Cortex of kidney (tissue), 1 donor: ENCODE data around the gene DDR2.

Experiments
- DNase-seq: peaks from one replicate; lab custom pipeline; 2025; lab: John Stamatoyannopoulos, UW

DDR2 gene

GRCh38 chr1:162672622-162673260 is 40.5 kb downstream of the DDR2 start:
- DNase-seq, result no peak

DNA sequence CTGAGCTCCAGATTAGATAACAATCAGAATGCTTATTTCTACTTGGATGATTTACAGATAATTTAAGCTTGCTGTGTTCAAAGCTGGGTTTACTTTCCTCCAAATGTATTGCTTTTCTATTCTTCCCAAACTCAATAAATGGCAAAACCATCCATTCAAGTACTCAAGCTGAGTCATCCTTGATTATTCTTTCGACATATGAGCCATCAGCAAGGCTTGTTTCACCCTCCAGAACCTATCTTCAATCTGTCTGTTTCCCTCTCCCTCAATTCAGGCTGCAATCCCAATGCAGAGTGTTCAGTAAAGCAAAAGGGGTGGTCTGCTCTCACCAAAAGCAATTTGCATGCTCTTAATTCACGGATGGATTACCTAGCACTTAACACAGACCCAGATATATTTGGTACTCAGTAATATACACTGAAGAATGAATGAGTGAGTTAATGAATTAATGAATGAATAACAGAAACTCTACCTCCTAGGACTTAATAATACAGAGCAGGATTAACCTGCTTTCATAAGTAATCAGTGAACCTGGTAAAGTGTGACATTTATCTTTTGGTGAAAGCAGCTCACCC is 41.9 kb downstream of the DDR2 start:
- no peak for DNase-seq

GRCh38 chr1:162676087-162676486 is 43.8 kb downstream of the DDR2 start:
- no peak for DNase-seq

GRCh38 chr1:162676750-162677149 is 44.5 kb downstream of the DDR2 start:
- no peak for DNase-seq

DNA sequence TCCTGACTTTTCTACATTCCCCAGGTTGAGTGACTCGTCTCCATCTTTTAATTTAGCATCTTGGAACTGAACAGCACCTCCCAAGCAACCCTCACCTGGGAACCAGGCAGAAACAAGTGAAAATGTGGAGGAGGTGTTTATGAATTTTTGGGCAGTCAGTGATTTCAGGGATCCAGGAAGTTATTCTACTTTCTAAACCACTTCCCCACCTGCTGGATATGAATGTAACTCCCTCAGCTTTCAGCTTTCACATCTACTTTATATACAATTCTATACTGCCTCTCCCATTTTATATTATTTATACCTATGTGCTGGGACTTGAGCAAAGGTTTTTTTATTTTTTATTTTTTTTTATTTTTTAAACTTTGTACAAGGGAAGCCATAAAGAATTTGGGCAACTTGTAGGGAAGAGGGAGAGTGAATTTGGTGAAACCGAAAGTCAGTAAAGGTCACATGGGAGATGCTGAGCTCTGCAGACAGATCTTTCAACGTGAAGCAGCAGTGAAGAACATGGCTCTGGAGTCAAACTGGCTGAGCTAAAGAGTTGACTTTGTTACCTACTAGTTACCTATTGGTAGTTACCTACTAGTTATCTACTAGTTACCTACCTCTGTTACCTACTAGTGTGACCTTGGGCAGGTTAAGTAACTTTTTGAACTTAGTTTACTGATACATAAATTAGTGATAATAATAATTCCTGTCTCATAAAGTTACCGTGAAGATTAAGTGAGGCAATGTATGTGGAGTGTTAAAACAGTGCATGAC is 45.5 kb downstream of the DDR2 start:
- DNase-seq, result no peak

GRCh38 chr1:162678439-162678838 is 46.2 kb downstream of the DDR2 start:
- DNase-seq, result no peak

DNA sequence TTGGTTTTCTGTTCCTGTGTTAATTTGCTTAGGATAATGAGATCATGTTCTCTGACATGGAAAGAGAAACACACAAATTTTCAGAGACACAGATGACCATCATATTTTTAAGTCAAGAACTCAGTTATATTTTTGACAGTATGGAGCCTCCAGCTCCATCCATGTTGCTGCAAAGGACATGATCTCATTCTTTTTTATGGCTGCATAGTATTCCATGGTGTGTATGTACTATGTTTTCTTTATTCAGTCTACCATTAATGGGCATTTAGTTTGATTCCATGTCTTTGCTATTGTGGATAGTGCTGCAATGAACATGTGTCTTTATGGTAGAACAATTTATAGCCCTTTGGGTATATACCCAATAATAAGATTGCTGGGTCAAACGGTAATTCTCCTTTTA is 47.0 kb downstream of the DDR2 start:
- no peak for DNase-seq

DNA sequence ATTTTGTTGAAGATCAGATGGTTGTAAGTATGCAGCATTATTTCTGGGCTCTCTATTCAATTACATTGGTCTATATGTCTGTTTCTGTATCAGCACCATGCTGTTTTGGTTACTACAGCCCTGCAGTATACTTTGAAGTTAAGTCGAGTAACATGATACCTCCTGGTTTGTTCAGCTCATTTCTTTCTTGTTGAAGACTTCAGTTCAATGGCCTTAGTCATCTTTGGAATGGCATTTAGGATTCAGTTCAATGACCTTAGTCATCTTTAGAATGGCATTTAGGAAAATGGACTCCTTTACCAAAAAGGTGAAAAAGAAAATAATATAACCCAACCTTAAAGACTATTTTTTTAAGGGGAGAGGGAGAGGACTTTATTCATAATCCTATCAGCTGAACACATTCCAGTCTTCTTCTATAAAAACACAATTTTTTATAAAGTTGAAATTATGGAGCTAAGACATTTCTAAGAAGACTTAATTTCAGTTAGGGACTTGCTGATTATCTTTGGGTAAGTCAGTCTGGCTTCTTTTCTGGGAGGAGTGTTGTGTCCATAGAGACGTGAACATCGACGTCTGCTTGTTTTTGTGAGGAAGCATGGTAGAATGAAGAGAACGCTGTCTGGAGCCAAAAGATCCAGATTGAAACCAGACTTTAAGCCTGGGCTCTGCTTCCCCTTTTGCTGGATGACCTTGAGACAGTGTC is 48.3 kb downstream of the DDR2 start:
- DNase-seq, result no peak

GRCh38 chr1:162681122-162681436 is 48.8 kb downstream of the DDR2 start:
- no peak for DNase-seq

GRCh38 chr1:162682013-162682419 is 49.8 kb downstream of the DDR2 start:
- DNase-seq, result no peak

DNA sequence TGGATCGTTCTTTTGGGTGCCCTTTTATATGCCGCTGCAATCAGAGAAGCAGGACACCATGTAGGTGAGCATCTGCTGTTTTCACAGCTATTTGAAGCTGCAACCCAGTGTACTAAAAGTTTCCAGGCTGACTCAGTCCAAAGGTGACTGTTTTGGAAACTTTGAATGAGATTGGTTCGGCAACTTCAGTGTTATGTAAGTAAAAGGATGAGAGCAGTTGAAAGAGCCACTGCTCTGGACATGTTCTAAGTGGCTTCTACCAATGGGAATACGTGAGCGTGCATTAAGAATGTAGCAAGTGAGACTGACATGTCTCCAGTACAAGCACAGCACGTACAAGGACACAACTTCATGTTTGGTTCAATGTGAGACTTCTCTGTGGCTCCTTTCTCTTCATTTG is 55.6 kb downstream of the DDR2 start:
- DNase-seq, result no peak

DNA sequence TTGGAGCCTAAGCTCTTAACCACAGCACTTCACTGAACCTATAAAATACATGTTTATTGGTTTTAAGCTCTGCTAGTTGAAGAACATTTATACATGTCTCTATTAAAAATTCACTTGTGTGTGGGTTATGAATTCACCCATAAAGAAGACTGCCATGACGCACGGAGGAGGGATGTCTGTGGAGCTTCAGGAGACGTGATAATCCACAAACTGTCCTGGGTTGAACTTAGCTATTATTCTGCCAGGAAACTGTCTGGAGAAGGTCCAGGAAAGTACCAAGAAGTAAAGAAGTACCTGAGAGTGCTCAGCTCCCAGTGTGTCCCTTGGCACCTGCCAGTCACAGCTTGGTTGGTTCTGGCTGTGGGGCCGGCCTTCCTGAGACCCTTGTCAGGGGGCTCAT is 56.3 kb downstream of the DDR2 start:
- no peak for DNase-seq

GRCh38 chr1:162688931-162689330 is 56.7 kb downstream of the DDR2 start:
- no peak for DNase-seq

- DNase-seq, result no peak
Measured at GRCh38 chr1:162689745-162690671, 57.7 kb downstream of the DDR2 start.

- DNase-seq, result no peak
Measured at GRCh38 chr1:162690672-162691434, 58.6 kb downstream of the DDR2 start.

DNA sequence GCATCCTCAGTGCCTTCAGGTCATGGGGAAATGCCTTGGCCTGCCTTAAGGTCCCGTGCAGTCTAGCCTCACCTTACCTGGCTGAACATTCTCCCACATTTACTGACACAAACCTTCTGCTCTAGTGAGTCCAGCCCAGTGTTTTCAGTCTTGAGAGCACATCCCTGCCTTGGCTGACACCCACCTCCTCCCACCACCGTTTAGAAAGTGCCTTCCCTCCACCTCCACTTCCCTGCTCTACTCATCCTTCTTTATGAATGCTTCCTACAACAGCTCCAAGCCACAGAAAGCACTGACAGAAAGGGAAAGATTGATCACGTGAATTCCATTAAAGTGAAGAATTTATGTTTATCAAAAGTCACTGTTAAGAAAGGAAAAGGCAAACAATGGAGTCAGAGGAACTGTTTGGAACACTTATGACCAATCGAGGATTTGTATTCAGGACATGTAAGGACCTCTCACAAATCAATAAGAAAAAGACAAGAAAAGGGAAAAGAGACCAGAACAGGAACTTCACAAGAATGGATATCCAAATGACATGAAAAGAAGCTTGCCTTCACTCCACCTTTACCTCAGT is 59.8 kb downstream of the DDR2 start:
- DNase-seq, result no peak

DNA sequence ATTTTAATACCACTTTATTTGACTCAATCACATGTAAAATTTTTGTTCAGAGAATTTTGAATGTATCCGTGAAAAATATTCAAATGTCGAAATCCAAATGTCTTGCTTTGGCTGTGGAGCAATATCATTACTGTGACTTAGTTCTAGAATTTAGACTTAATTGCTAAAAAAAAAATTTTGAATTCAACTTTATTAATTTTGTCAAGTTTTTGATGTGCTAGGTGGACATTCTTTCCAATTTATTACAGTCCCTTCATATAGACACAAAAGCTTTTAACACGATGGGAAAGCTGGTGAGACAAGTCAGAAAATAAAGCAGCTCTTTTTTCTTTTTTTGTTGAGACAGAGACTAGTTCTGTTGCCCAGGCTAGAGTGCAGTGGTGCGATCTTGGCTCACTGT is 62.6 kb downstream of the DDR2 start:
- DNase-seq, result no peak

DNA sequence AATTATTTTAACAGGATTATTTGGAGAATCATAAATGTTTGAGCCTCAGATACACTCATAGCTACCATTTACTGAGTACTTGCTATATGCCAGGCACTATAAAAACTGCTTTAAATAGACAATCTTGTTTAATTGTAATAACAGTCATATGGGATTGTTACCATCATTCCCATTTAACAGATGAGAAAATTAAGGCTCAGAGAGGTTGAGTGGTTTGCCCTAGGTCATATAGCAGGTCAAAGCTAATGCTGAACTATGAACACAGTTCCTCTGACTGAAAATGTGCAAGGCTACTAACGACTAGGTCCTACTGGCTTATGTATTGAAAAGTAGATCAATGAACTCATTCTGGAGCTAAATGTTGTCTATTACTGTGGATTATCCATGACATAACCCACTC is 63.4 kb downstream of the DDR2 start:
- DNase-seq, result no peak

DNA sequence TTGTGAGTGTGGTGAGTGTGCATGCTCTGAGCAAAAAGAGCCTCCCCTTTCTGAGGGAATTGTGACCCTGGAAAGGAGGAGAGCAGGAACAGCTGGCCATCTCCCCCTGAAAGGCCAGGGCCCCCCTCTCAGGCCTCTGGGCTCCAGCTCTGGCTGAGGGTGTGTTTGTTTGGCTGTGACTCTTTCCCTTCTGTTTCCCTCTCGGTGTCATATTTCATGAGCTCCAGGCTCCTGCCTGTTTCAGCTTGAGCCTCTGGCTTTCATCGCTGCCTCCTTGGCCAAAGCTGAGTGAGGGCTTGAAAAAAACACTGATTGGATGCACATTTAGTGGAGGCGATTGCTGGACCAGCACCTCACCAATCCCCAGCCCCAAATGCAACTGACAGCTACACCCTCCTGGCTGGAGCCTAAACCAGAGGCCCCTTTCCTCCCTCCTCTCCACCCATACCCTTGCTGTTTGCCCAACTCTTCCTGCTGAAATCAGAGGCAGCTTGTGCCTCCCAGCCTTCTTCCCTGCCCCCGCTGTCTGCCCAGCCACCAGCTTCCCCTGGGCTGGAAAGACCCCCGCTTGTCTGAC is 64.1 kb downstream of the DDR2 start:
- no peak for DNase-seq

- no peak for DNase-seq
Measured at GRCh38 chr1:162697140-162697895, 65.1 kb downstream of the DDR2 start.
